Fibroblast of skin of left biceps (primary cell): ENCODE results near the gene C5AR1.
"Not testable (repeated sequence)": the region's sequence is repeated elsewhere in the genome, so short reads cannot be mapped to it uniquely, and the experiment has no call there.

Source experiments
- DNase-seq, 2 experiments: peaks; one replicate each; pipeline ENCODE4 v3.0.0-alpha.2; 2013; ENCODE audit warnings: low read depth in 2 of 2

C5AR1 gene

GRCh38 chr19:47331931-47332547 lies 22.4 kb downstream of the C5AR1 start, which contains the start of gene C5AR2:
C5AR2 (plus strand) TSS chr19:47332175; CDS start chr19:47340800, 8,625 bp downstream.
- no peak for DNase-seq

- DNase-seq: not testable (repeated sequence)
Observed at GRCh38 chr19:47336765-47337718, 27.4 kb downstream of the C5AR1 start.

- DNase-seq: no peak
Observed at GRCh38 chr19:47339196-47339880, 29.7 kb downstream of the C5AR1 start.

- no peak for DNase-seq
Observed at GRCh38 chr19:47340477-47341208, 31.0 kb downstream of the C5AR1 start.

GRCh38 chr19:47341734-47342133 lies 32.1 kb downstream of the C5AR1 start:
- no peak for DNase-seq

- no peak for DNase-seq
Observed at GRCh38 chr19:47343194-47343802, 33.6 kb downstream of the C5AR1 start.

GRCh38 chr19:47344425-47344824 lies 34.8 kb downstream of the C5AR1 start:
- DNase-seq: no peak

- DNase-seq: not testable (repeated sequence)
Observed at GRCh38 chr19:47346024-47346423, 36.4 kb downstream of the C5AR1 start.

GRCh38 chr19:47348819-47349795 lies 39.4 kb downstream of the C5AR1 start, which contains the start of gene DHX34:
DHX34 (plus strand) TSS chr19:47349315; CDS start chr19:47353031, 3,716 bp downstream.
- peak; percentile 96 for DNase-seq

- no peak for DNase-seq
Observed at GRCh38 chr19:47350630-47351029, 41.0 kb downstream of the C5AR1 start.

GRCh38 chr19:47351548-47351947 lies 41.9 kb downstream of the C5AR1 start:
- no peak for DNase-seq

GRCh38 chr19:47352095-47352494 lies 42.4 kb downstream of the C5AR1 start:
- DNase-seq: no peak

GRCh38 chr19:47353307-47353712 lies 43.6 kb downstream of the C5AR1 start:
- no peak for DNase-seq

GRCh38 chr19:47356900-47357299 lies 47.2 kb downstream of the C5AR1 start:
- no peak for DNase-seq

GRCh38 chr19:47357788-47358680 lies 48.4 kb downstream of the C5AR1 start:
- no peak for DNase-seq

GRCh38 chr19:47358936-47359335 lies 49.3 kb downstream of the C5AR1 start:
- no peak for DNase-seq

- DNase-seq: no peak
Observed at GRCh38 chr19:47362321-47362720, 52.7 kb downstream of the C5AR1 start.

- no peak for DNase-seq
Observed at GRCh38 chr19:47363758-47364531, 54.3 kb downstream of the C5AR1 start.
